GM12873 (cell line): Measurements from ENCODE around the gene SNF8.

Experiments
- TF ChIP-seq, protein P1 (sequence below): IDR thresholded peaks from 2 replicates; pipeline ENCODE4 v1.5.1; 2012; ENCODE audit warnings: low read depth, mild to moderate bottlenecking, moderate library complexity, low read length, control low read depth; ENCODE audit not compliant: insufficient read depth; ENCODE audit errors: missing control alignments

The SNF8 gene

DNA sequence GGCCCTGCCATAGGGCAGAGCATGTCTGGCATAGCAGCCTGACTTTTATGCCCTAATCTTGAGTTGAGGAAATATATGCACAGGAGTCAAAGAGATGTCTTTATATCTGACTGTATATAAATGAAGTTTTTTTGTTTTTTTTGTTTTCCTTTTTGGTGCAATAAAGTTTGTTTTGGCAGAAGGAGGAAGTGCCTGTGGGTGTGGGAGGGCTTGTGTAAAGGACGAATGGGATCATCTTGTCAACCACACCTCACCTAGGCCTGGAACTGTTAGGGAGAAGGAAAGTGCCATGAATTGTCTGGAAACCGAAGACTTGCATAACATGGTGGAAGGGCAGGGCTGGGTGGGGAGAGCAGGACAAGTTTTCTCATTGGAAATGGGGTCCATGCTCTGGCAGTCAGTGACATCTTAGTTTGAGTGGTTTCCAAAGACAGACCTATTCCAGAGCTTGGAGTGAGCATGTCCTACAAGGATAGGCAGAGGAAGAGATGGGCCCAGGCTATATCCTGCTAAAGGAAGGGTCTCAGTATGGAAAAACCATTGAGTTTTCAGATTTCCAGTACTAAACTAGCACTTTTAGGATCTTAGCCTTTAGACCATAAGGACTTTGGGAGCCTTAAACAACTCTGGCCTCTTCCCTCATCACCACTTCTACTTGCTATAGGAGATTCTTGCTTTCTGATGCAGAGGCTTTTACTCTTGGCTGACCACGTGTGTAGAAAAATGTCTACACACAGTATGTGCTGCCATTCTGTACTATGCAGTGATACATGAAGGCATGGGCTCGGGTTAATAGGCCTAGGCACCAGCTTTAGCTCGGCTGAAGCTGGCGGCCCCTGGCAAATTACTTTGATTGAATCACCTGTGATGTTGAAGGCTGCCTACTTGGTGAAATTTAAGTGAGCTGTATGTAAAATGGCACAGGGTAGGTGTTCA, 15.5 kb downstream of the SNF8 start:
- TF ChIP-seq, protein P1, sequence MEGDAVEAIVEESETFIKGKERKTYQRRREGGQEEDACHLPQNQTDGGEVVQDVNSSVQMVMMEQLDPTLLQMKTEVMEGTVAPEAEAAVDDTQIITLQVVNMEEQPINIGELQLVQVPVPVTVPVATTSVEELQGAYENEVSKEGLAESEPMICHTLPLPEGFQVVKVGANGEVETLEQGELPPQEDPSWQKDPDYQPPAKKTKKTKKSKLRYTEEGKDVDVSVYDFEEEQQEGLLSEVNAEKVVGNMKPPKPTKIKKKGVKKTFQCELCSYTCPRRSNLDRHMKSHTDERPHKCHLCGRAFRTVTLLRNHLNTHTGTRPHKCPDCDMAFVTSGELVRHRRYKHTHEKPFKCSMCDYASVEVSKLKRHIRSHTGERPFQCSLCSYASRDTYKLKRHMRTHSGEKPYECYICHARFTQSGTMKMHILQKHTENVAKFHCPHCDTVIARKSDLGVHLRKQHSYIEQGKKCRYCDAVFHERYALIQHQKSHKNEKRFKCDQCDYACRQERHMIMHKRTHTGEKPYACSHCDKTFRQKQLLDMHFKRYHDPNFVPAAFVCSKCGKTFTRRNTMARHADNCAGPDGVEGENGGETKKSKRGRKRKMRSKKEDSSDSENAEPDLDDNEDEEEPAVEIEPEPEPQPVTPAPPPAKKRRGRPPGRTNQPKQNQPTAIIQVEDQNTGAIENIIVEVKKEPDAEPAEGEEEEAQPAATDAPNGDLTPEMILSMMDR: no peak

DNA sequence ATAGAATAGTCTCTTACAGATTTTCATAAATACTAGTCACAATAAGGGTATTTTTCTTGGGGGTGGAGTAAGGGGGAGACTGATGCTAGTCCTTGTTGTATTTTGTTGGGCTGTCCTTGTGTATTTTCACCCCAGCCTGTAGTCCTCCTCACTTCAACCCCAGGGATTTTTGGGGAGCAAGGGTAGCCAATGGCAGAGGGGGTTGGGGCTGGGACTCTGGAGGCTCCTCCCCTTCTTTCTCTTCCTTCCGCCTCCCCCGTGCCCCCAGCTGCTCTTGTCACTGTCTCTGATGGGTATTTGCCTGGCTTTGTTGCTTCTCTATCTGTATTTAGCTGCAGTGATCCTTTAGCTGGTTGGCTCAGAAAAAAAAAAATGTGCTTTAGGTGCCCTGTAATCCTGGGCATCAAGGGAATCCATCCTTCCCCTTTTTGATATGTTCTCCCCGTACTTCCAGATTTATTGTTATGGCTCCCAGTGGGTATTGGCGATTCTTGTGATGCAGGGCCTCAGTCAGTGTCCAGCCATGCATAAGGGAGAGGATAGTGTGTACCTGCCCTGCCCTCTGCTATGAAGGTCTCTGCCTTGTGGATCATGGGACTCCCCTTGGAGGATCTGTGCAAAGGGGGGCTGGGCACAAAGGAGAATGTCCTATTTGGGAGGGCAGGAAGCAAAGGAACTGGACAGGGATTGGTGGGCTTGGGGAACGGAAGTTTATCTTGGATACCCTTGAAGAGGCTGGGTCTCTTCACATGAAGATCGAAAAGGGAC, 16.5 kb downstream of the SNF8 start:
- TF ChIP-seq, protein P1: no peak

DNA sequence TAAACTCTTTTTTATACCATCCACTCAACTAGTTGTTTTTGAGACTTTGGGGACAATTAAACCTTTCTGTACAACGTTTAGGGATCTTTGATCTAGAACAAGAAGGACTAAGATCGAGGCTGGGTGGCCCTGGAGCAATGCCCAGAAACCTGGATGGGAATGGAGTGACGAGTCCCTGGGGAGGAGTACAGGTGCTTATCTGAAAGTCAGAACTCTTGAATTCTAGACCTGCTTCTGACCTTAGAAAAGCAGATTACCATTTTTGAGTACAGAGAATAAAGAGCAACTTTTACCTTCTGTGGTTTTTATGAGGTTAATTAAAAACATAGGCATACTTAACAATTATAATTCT, 18.7 kb downstream of the SNF8 start:
- TF ChIP-seq, protein P1: no peak

DNA sequence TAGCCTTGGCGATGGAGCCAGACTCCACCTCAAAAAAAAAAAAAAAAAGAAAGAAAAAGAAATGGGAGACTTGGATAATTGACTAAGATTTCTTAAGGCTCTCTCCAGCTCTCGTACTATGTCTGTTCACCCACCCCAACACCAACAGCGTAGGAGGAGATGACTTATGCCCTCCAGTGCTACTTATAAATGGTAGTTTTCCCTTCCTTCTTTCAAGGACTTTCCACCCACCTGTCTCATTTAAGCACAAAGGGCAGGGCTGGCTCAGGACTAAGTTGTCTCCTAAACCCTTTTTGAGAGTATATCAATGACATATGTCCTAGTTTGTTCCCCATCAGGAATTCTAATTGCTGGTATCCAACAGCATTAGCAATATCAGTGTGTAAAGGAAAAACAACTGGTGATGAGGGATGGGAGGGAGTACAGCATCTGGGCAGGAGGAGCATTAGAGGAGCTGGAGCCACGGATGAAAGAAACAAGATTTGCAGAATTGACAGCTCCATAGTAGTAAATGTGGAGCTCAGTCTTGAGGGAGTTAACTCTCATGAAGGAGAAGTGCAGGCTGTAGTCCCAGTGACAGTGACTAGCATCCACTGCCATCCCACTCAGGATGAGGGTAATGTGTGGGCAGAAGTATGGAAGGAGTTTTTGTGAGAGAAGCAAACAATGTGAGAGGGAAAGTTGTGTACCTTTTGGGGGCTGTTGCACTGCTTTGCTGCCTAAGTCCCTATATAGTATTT, 19.2 kb downstream of the SNF8 start:
- TF ChIP-seq, protein P1: no peak

GRCh38 chr17:48915459-48916282, 29.0 kb downstream of the SNF8 start:
- TF ChIP-seq, protein P1: peak; percentile 5

GRCh38 chr17:48912476-48912875, 32.2 kb downstream of the SNF8 start:
- TF ChIP-seq, protein P1: no peak
